IMR-90 (cell line): ENCODE data around the gene ATG101. TPM values are rescaled to one million over a fixed set of nuclear protein-coding genes. Genes with fewer than 3 reads are reported as not detected.

Experiments
- ATAC-seq: fragments of 200-7000 bp; cut with Tn5 transposase; 2 replicates; pipeline ENCODE4 v1.9.1; 2020; ENCODE audit warnings: low read depth, mild to moderate bottlenecking, moderate library complexity
- BruUV-seq: library from RNA; stranded (reverse); fragments of 400-500 nt; replicated peaks from 2 replicates; lab custom pipeline; 2021; lab: Mats Ljungman, UMichigan
- CTCF ChIA-PET: fragments of 300-600 bp; formaldehyde crosslinking; extraction: SDS; loops from one replicate; lab custom pipeline; 2021; ENCODE audit warnings: antibody characterized with exemption; lab: Yijun Ruan, JAX
- POLR2A ChIA-PET: fragments of 300-600 bp; sonication (Branson Sonifier 250); formaldehyde crosslinking; loops from one replicate; lab custom pipeline; 2022; ENCODE audit warnings: antibody characterized with exemption; ENCODE audit not compliant: unreplicated experiment; lab: Charles Lee
- DNase-seq: peaks from one replicate; pipeline ENCODE4 v3.0.0; 2013
- H2AFZ ChIP-seq: replicated peaks from 2 replicates; pipeline ENCODE3; 2013; ENCODE audit warnings: low read length, mild to moderate bottlenecking; ENCODE audit not compliant: poor library complexity
- H2AK5ac ChIP-seq: 2 replicates; pipeline ENCODE4 v1.6.1; 2013; ENCODE audit warnings: low read depth, low read length, inconsistent platforms
- H2AK9ac ChIP-seq: replicated peaks from 2 replicates; pipeline ENCODE3; 2013; ENCODE audit warnings: mild to moderate bottlenecking, low read depth, low read length, moderate library complexity; ENCODE audit not compliant: poor library complexity
- H2BK120ac ChIP-seq: 2 replicates; pipeline ENCODE4 v1.6.1; 2013; ENCODE audit warnings: low read depth, low read length, inconsistent platforms
- H2BK15ac ChIP-seq: 3 replicates; pipeline ENCODE4 v1.6.1; 2013; ENCODE audit warnings: low read depth, low read length, inconsistent platforms
- H2BK20ac ChIP-seq: 2 replicates; pipeline ENCODE4 v1.6.1; 2013; ENCODE audit warnings: low read depth, mild to moderate bottlenecking, inconsistent platforms, low read length, moderate library complexity
- H2BK5ac ChIP-seq: 2 replicates; pipeline ENCODE4 v1.6.1; 2013; ENCODE audit warnings: mild to moderate bottlenecking, low read depth, low read length, inconsistent platforms; ENCODE audit not compliant: poor library complexity, severe bottlenecking
- H3K14ac ChIP-seq: replicated peaks from 2 replicates; pipeline ENCODE4 v1.6.1; 2013; ENCODE audit warnings: low read depth, low read length, inconsistent platforms
- H3K18ac ChIP-seq: 2 replicates; pipeline ENCODE4 v1.6.1; 2013; ENCODE audit warnings: low read depth, low read length, control low read depth
- H3K23ac ChIP-seq: 2 replicates; pipeline ENCODE4 v1.6.1; 2013; ENCODE audit warnings: low read depth, low read length, inconsistent platforms
- H3K27ac ChIP-seq: 2 replicates; pipeline ENCODE4 v1.5.1; 2013; ENCODE audit warnings: mild to moderate bottlenecking, control low read depth, low read length; ENCODE audit not compliant: insufficient read depth
- H3K27me3 ChIP-seq: 2 replicates; pipeline ENCODE4 v1.6.1; 2013; ENCODE audit warnings: low read length; ENCODE audit not compliant: control insufficient read depth, insufficient read depth
- H3K36me3 ChIP-seq: 2 replicates; pipeline ENCODE4 v1.6.1; 2013; ENCODE audit warnings: low read length, mixed read lengths; ENCODE audit not compliant: control insufficient read depth, insufficient read depth
- H3K4ac ChIP-seq: 2 replicates; pipeline ENCODE4 v1.6.1; 2013; ENCODE audit warnings: low read depth, low read length, inconsistent platforms
- H3K4me1 ChIP-seq: 2 replicates; pipeline ENCODE4 v1.6.1; 2013; ENCODE audit warnings: low read length, mixed read lengths; ENCODE audit not compliant: control insufficient read depth, insufficient read depth
- H3K4me2 ChIP-seq: 2 replicates; pipeline ENCODE4 v1.6.1; 2013; ENCODE audit warnings: low read depth, mild to moderate bottlenecking, control low read depth, low read length, moderate library complexity
- H3K4me3 ChIP-seq: 2 replicates; pipeline ENCODE4 v1.5.1; 2013; ENCODE audit warnings: low read depth, mild to moderate bottlenecking, control low read depth, low read length, moderate library complexity; ENCODE audit not compliant: insufficient read depth
- H3K56ac ChIP-seq: 2 replicates; pipeline ENCODE4 v1.6.1; 2013; ENCODE audit warnings: low read length, inconsistent platforms; ENCODE audit not compliant: insufficient read depth; ENCODE audit errors: extremely low read depth
- H3K79me1 ChIP-seq, 2 experiments: 2 replicates each; pipeline ENCODE4 v1.6.1; 2013; ENCODE audit warnings: low read length in 2 of 2, inconsistent platforms in 1 of 2, low read depth in 1 of 2
- H3K9ac ChIP-seq: 2 replicates; pipeline ENCODE4 v1.6.1; 2013; ENCODE audit warnings: low read depth, low read length, control low read depth
- H3K9me1 ChIP-seq: 2 replicates; pipeline ENCODE4 v1.6.1; 2013; ENCODE audit warnings: low read length, inconsistent platforms; ENCODE audit not compliant: insufficient read depth
- H3K9me3 ChIP-seq: 2 replicates; pipeline ENCODE4 v1.6.1; 2013; ENCODE audit warnings: low read length; ENCODE audit not compliant: control insufficient read depth, insufficient read depth
- H4K20me1 ChIP-seq: 2 replicates; pipeline ENCODE4 v1.6.1; 2013; ENCODE audit warnings: low read length, inconsistent platforms; ENCODE audit not compliant: insufficient read depth
- H4K5ac ChIP-seq: 2 replicates; pipeline ENCODE4 v1.6.1; 2013; ENCODE audit warnings: mild to moderate bottlenecking, low read depth, low read length, control low read depth
- H4K8ac ChIP-seq, 2 experiments: 2 replicates each; pipeline ENCODE4 v1.6.1; 2013; ENCODE audit warnings: low read depth in 2 of 2, low read length in 2 of 2, control low read depth in 1 of 2, inconsistent platforms in 1 of 2
- H4K91ac ChIP-seq: 2 replicates; pipeline ENCODE4 v1.6.1; 2013; ENCODE audit warnings: low read depth, low read length, inconsistent platforms; ENCODE audit not compliant: insufficient read depth
- BHLHE40 ChIP-seq: fragments of 150-350 bp; IDR thresholded peaks from 2 replicates; pipeline ENCODE4 v1.6.1; 2016; ENCODE audit warnings: mild to moderate bottlenecking, low read depth, low read length
- CEBPB ChIP-seq: IDR thresholded peaks from 2 replicates; pipeline ENCODE4 v1.6.1; 2012; ENCODE audit warnings: low read depth, low read length, improper control_type of control experiment
- CHD1 ChIP-seq: IDR thresholded peaks from 2 replicates; pipeline ENCODE4 v1.6.1; 2012; ENCODE audit warnings: low read depth, low read length, improper control_type of control experiment
- CTCF ChIP-seq: conservative IDR thresholded peaks from 2 replicates; pipeline ENCODE4 v1.5.1; 2012; ENCODE audit warnings: mild to moderate bottlenecking, low read depth, low read length, improper control_type of control experiment
- ELK1 ChIP-seq: fragments of 150-350 bp; IDR thresholded peaks from 2 replicates; pipeline ENCODE4 v1.6.1; 2016; ENCODE audit warnings: low read depth, mild to moderate bottlenecking, low read length, moderate library complexity, borderline replicate concordance
- MAFK ChIP-seq: IDR thresholded peaks from 2 replicates; pipeline ENCODE4 v1.6.1; 2012; ENCODE audit warnings: low read depth, low read length, improper control_type of control experiment
- MXI1 ChIP-seq: IDR thresholded peaks from 2 replicates; pipeline ENCODE4 v1.6.1; 2012; ENCODE audit warnings: low read depth, mild to moderate bottlenecking, low read length, moderate library complexity, borderline replicate concordance
- NFE2L2 ChIP-seq: fragments of 150-350 bp; IDR thresholded peaks from 2 replicates; pipeline ENCODE4 v1.6.1; 2016; ENCODE audit warnings: low read depth, mild to moderate bottlenecking, low read length
- RAD21 ChIP-seq: IDR thresholded peaks from 2 replicates; pipeline ENCODE4 v1.6.1; 2012; ENCODE audit warnings: low read length, improper control_type of control experiment
- RCOR1 ChIP-seq: IDR thresholded peaks from 2 replicates; pipeline ENCODE4 v1.6.1; 2012; ENCODE audit warnings: mild to moderate bottlenecking, low read length, improper control_type of control experiment; ENCODE audit not compliant: insufficient replicate concordance
- RFX5 ChIP-seq: IDR thresholded peaks from 2 replicates; pipeline ENCODE4 v1.8.0; 2012; ENCODE audit warnings: low read depth, mild to moderate bottlenecking, low read length, moderate library complexity
- SMC3 ChIP-seq: fragments of 150-350 bp; IDR thresholded peaks from 2 replicates; pipeline ENCODE4 v1.6.1; 2016; ENCODE audit warnings: low read depth, mild to moderate bottlenecking, antibody characterized with exemption, low read length, moderate library complexity
- USF2 ChIP-seq: fragments of 150-350 bp; IDR thresholded peaks from 2 replicates; pipeline ENCODE4 v1.6.1; 2017; ENCODE audit warnings: mild to moderate bottlenecking, antibody characterized with exemption, low read length, low read depth
- WGBS, 2 experiments: methylation state at CpG; one replicate each; pipeline versions ENCODE4 v1.1.5 to v1.1.7; 2013; ENCODE audit warnings: missing lambda C conversion rate in 2 of 2; ENCODE audit not compliant: insufficient read length in 1 of 2; ENCODE audit errors: extremely low coverage in 2 of 2; 5-methylcytosine and 5-hydroxymethylcytosine counted together
- dilution Hi-C: fragments of 300-500 bp; cut with HindIII; formaldehyde crosslinking; loops from one replicate; pipeline ENCODE4 v1.14.3; 2018; ENCODE audit warnings: low sequenced_read_pairs; ENCODE audit not compliant: unreplicated experiment
- in situ Hi-C: fragments of 300-500 bp; cut with MboI; formaldehyde crosslinking; loops from 3 replicates; pipeline ENCODE4 v1.14.3; 2019; ENCODE audit warnings: low sequenced_read_pairs, inconsistent platforms, mixed read lengths
- intact Hi-C: fragments of 100-400 bp; cut with micrococcal nuclease; formaldehyde crosslinking; loops from 2 replicates; pipeline ENCODE4 v1.10.0; 2022
- polyA plus RNA-seq, 3 experiments: library from polyadenylated mRNA; depleted of rRNA; stranded (reverse); fragments of >200 nt; gene quantifications; 2 replicates each; pipeline ENCODE4 v1.2.3, GENCODE V29; 2012; ENCODE audit warnings: low replicate concordance in 1 of 3
- total RNA-seq: library from RNA; depleted of rRNA; stranded (reverse); fragments of >200 nt; gene quantifications from 2 replicates; pipeline ENCODE4 v1.2.3, GENCODE V29; 2012

ATG101 gene
- total and polyA plus RNA-seq, 2 of the 4 experiments (the other 2 are of a cell fraction): 93.9 to 167 TPM

- CTCF ChIA-PET: interaction anchor here (0.7 to 2.1 kb wide), 3 partner anchors 13 to 57 kb away, joined by 3 to 9 read pairs (median 4); partner anchors contain the start of gene NR4A1
- H3K18ac ChIP-seq: peak overlapping the region; percentile 70
- TF ChIP-seq CHD1: no peak
- peak; percentile 77 for TF ChIP-seq CEBPB
- no peak for TF ChIP-seq CTCF
- peak; percentile 61 for TF ChIP-seq RCOR1
- no peak; the same call in 1 of the 2 replicates for TF ChIP-seq ELK1
- no peak for TF ChIP-seq MXI1
- TF ChIP-seq USF2: no peak; the same call in 1 of the 2 replicates
- TF ChIP-seq SMC3: no peak
- TF ChIP-seq RAD21: no peak
- TF ChIP-seq NFE2L2: no peak
- TF ChIP-seq MAFK: peak; percentile 19; the same call in 1 of the 2 replicates
- TF ChIP-seq RFX5: no peak
- peak; percentile 31; the same call in 1 of the 2 replicates for TF ChIP-seq BHLHE40
These were observed 5.7 kb upstream of the ATG101 start for GRCh38 chr12:52063981-52064649.

More at GRCh38 chr12:52063981-52064649, 5.7 kb upstream of the ATG101 start:
- H3K9me3 ChIP-seq: no peaks in the 10 kb centered on the region
- H3K23ac ChIP-seq: peak overlapping the region; percentile 97; the same call in 1 of the 2 replicates
- peak overlapping the region; percentile 93 for H3K27ac ChIP-seq
- no peak overlapping the region for H3K56ac ChIP-seq
- in situ Hi-C loops: no loop called here
- peak overlapping the region; percentile 86 for H2BK5ac ChIP-seq
- peak overlapping the region; percentile 90 to 93 for H4K8ac ChIP-seq
- H2AK9ac ChIP-seq: peak overlapping the region; percentile 48
- peaks cover 0 to 1% of the 10 kb centered on the region in 2 experiments; a peak in 2 of 4 replicates for H3K79me1 ChIP-seq
- H3K36me3 ChIP-seq: peaks cover 4% of the 10 kb centered on the region
- intact Hi-C loops: loop anchor here (1.0 kb wide), 1 partner anchor 13 kb away; the partner anchor contains the start of gene NR4A1
- H3K27me3 ChIP-seq: no peaks in the 10 kb centered on the region
- peak overlapping the region; percentile 89 for H2BK120ac ChIP-seq
- peak overlapping the region; percentile 97 for H2AK5ac ChIP-seq
- no peak overlapping the region for H3K4me3 ChIP-seq
- peaks cover 25% of the 10 kb centered on the region for H3K4me1 ChIP-seq
- WGBS, 2 experiments: 32% methylated on average over 6 of the region's 12 CpGs; no CpG with 5 or more reads in 1 of the 2 experiments
- H2BK15ac ChIP-seq: peak overlapping the region; percentile 79; the same call in 2 of the 3 replicates
- peaks cover 16% of the 10 kb centered on the region for H3K9me1 ChIP-seq
- POLR2A ChIA-PET: interaction anchor here (0.6 to 0.7 kb wide), 2 partner anchors 31 to 45 kb away, joined by 3 read pairs; no protein-coding TSS in a partner anchor
- peak overlapping the region; percentile 95 for H4K91ac ChIP-seq
- H3K9ac ChIP-seq: 0 out of 2 replicates have a peak overlapping the region, but pooled peaks have one; percentile 21
- peak; percentile 87 for ATAC-seq
- no peaks in the 10 kb centered on the region for H4K20me1 ChIP-seq
- BruUV-seq: no TSS peak
- H3K4ac ChIP-seq: peak overlapping the region; percentile 86
- 0 out of 2 replicates have a peak overlapping the region, but pooled peaks have one; percentile 4 for H3K4me2 ChIP-seq
- DNase-seq: peak; percentile 97
- peak overlapping the region; percentile 80 for H4K5ac ChIP-seq
- peak overlapping the region; percentile 94; the same call in 1 of the 2 replicates for H2BK20ac ChIP-seq
- dilution Hi-C loops: no loop called here
- peak overlapping the region; percentile 76 for H2AFZ ChIP-seq
- H3K14ac ChIP-seq: peak overlapping the region; percentile 86
